NCI-H1105 (cell line): ENCODE measurements around the gene PAPOLA.

ENCODE experiments used
- DNase-seq: peaks from one replicate; lab custom pipeline; 2025; lab: John Stamatoyannopoulos, UW

Gene PAPOLA

GRCh38 chr14:96586056-96586455 lies 83.9 kb downstream of the PAPOLA start:
- no peak for DNase-seq

- DNase-seq, result no peak
These were observed 85.0 kb downstream of the PAPOLA start for GRCh38 chr14:96586921-96587822.

- no peak for DNase-seq
These were observed 85.7 kb downstream of the PAPOLA start for GRCh38 chr14:96587823-96588385.

GRCh38 chr14:96588410-96589257 lies 86.5 kb downstream of the PAPOLA start:
- no peak for DNase-seq

GRCh38 chr14:96589577-96589976 lies 87.4 kb downstream of the PAPOLA start:
- DNase-seq, result no peak

- no peak for DNase-seq
These were observed 88.1 kb downstream of the PAPOLA start for GRCh38 chr14:96590190-96590864.

GRCh38 chr14:96592591-96593386 lies 90.6 kb downstream of the PAPOLA start:
- DNase-seq, result no peak

- DNase-seq, result no peak
These were observed 92.8 kb downstream of the PAPOLA start for GRCh38 chr14:96594961-96595360.

- DNase-seq, result no peak
These were observed 95.5 kb downstream of the PAPOLA start for GRCh38 chr14:96597680-96598079.

- no peak for DNase-seq
These were observed 96.2 kb downstream of the PAPOLA start for GRCh38 chr14:96598332-96598928.

GRCh38 chr14:96599076-96599475 lies 96.9 kb downstream of the PAPOLA start:
- no peak for DNase-seq

- DNase-seq, result no peak
These were observed 100.0 kb downstream of the PAPOLA start for GRCh38 chr14:96602186-96602585.

GRCh38 chr14:96603350-96604255 lies 101.4 kb downstream of the PAPOLA start:
- no peak for DNase-seq

- no peak for DNase-seq
These were observed 112.3 kb downstream of the PAPOLA start for GRCh38 chr14:96614481-96614881.

GRCh38 chr14:96616161-96616721 lies 114.1 kb downstream of the PAPOLA start:
- no peak for DNase-seq
